T-helper 1 cell (primary cell): ENCODE data around the gene PTPRM.

Experiments used
- DNase-seq, 5 donors: peaks; one replicate each; pipeline ENCODE4 v3.0.0-alpha.2; 2012 to 2020

The PTPRM gene

GRCh38 chr18:7630731-7631442, 63.8 kb downstream of the PTPRM start:
- DNase-seq, result no peak

GRCh38 chr18:7632152-7633098, 65.3 kb downstream of the PTPRM start:
- no peak for DNase-seq

- DNase-seq, result no peak
Measured at GRCh38 chr18:7633171-7633570, 66.1 kb downstream of the PTPRM start.

GRCh38 chr18:7635948-7636347, 68.8 kb downstream of the PTPRM start:
- no peak for DNase-seq

GRCh38 chr18:7637269-7637668, 70.2 kb downstream of the PTPRM start:
- DNase-seq, result no peak

- DNase-seq, result no peak
Measured at GRCh38 chr18:7638321-7638720, 71.2 kb downstream of the PTPRM start.

- DNase-seq, result no peak
Measured at GRCh38 chr18:7641813-7642212, 74.7 kb downstream of the PTPRM start.

GRCh38 chr18:7642331-7642890, 75.3 kb downstream of the PTPRM start:
- no peak for DNase-seq

- no peak for DNase-seq
Measured at GRCh38 chr18:7645756-7646155, 78.6 kb downstream of the PTPRM start.

GRCh38 chr18:7646174-7646886, 79.2 kb downstream of the PTPRM start:
- DNase-seq, result no peak

GRCh38 chr18:7647500-7647899, 80.4 kb downstream of the PTPRM start:
- DNase-seq, result no peak

- no peak for DNase-seq
Measured at GRCh38 chr18:7657050-7657449, 89.9 kb downstream of the PTPRM start.

- no peak for DNase-seq
Measured at GRCh38 chr18:7657937-7658336, 90.8 kb downstream of the PTPRM start.

GRCh38 chr18:7658701-7659100, 91.6 kb downstream of the PTPRM start:
- DNase-seq, result no peak

GRCh38 chr18:7661207-7661606, 94.1 kb downstream of the PTPRM start:
- no peak for DNase-seq

- DNase-seq, result no peak
Measured at GRCh38 chr18:7662866-7663265, 95.8 kb downstream of the PTPRM start.

GRCh38 chr18:7663366-7664312, 96.5 kb downstream of the PTPRM start:
- DNase-seq, result no peak

- DNase-seq, result no peak
Measured at GRCh38 chr18:7666195-7666776, 99.2 kb downstream of the PTPRM start.

- no peak for DNase-seq
Measured at GRCh38 chr18:7668392-7668791, 101.3 kb downstream of the PTPRM start.

GRCh38 chr18:7669361-7669760, 102.2 kb downstream of the PTPRM start:
- no peak for DNase-seq

GRCh38 chr18:7671105-7671504, 104.0 kb downstream of the PTPRM start:
- no peak for DNase-seq
